Vagina (tissue), 2 donors: ENCODE data around the gene UBTD1.

Source experiments
- POLR2AphosphoS5 ChIP-seq, 2 donors: sonication (generic); formaldehyde crosslinking; IDR thresholded peaks; one replicate each; pipeline ENCODE4 v1.9.0; 2017; ENCODE audit warnings: antibody characterized with exemption in 2 of 2, mild to moderate bottlenecking in 2 of 2, low read depth in 1 of 2; ENCODE audit not compliant: insufficient read depth in 1 of 2
- TF ChIP-seq, protein P1 (sequence below), 3 experiments: fragments of 450-650 bp in 2 of 3; fragments of 200-600 bp in 1 of 3; sonication (generic) in 1 of 3; IDR thresholded peaks; one replicate each; pipeline ENCODE4 v1.5.1; 2017 to 2019; ENCODE audit warnings: antibody characterized with exemption in 3 of 3, mild to moderate bottlenecking in 2 of 3, moderate library complexity in 2 of 3

DNA sequence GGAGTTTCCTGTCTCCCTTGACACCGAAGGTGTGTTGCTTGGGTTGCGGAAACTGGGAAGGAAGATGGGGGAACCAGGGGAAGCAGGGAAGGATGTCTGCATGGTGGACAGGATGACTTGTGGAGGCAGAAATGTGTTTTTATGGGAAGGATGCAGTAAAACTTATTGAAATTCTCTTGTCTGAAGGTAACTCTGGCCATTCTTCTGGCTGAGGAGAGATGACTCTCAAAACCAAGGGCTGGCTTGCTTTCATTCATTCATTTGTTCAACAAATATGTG lies 1.5 kb downstream of the UBTD1 start:
- TF ChIP-seq, protein P1, sequence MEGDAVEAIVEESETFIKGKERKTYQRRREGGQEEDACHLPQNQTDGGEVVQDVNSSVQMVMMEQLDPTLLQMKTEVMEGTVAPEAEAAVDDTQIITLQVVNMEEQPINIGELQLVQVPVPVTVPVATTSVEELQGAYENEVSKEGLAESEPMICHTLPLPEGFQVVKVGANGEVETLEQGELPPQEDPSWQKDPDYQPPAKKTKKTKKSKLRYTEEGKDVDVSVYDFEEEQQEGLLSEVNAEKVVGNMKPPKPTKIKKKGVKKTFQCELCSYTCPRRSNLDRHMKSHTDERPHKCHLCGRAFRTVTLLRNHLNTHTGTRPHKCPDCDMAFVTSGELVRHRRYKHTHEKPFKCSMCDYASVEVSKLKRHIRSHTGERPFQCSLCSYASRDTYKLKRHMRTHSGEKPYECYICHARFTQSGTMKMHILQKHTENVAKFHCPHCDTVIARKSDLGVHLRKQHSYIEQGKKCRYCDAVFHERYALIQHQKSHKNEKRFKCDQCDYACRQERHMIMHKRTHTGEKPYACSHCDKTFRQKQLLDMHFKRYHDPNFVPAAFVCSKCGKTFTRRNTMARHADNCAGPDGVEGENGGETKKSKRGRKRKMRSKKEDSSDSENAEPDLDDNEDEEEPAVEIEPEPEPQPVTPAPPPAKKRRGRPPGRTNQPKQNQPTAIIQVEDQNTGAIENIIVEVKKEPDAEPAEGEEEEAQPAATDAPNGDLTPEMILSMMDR (IDR thresholded peaks at IDR 0.05), result no peak
- no peak for TF ChIP-seq POLR2AphosphoS5 (IDR thresholded peaks at IDR 0.05; ENCODE audit: insufficient read depth in 1 of 2, low read depth in 1 of 2)
